DND-41 (cell line): Measurements from ENCODE around the gene MEGF6.

ENCODE experiments used
- ATAC-seq: fragments of 200-7000 bp; cut with Tn5 transposase; 3 replicates; pipeline ENCODE4 v1.9.1; 2021; ENCODE audit warnings: low read depth; ENCODE audit not compliant: insufficient read depth
- DNase-seq: peaks from one replicate; pipeline ENCODE4 v3.0.0-alpha.2; 2020
- H2AFZ ChIP-seq: 2 replicates; pipeline ENCODE4 v1.6.0; 2012; ENCODE audit warnings: low read depth, low read length
- H3K27ac ChIP-seq: 2 replicates; pipeline ENCODE4 v1.5.1; 2012; ENCODE audit warnings: low read length, inconsistent platforms
- H3K27me3 ChIP-seq: fragments of 200-600 bp; sonication (generic); 2 replicates; pipeline ENCODE4 v1.6.0; 2012; ENCODE audit warnings: low read length, mild to moderate bottlenecking, inconsistent platforms; ENCODE audit not compliant: insufficient read depth, poor library complexity
- H3K36me3 ChIP-seq: 2 replicates; pipeline ENCODE4 v1.5.1; 2012; ENCODE audit warnings: low read length, inconsistent platforms; ENCODE audit not compliant: insufficient read depth
- H3K4me1 ChIP-seq: 2 replicates; pipeline ENCODE4 v1.5.1; 2012; ENCODE audit warnings: mild to moderate bottlenecking, low read length; ENCODE audit not compliant: insufficient read depth
- H3K4me2 ChIP-seq: 2 replicates; pipeline ENCODE4 v1.6.0; 2012; ENCODE audit warnings: mild to moderate bottlenecking, moderate library complexity, low read length, inconsistent platforms; ENCODE audit not compliant: insufficient read depth
- H3K4me3 ChIP-seq, 2 experiments: fragments of 200-600 bp in 1 of 2; shearing (Covaris generic) in 1 of 2; 2 replicates each; pipeline ENCODE4 v1.5.1; 2012 to 2016; ENCODE audit warnings: inconsistent platforms in 2 of 2, low read length in 2 of 2, mild to moderate bottlenecking in 2 of 2, low read depth in 1 of 2, moderate library complexity in 1 of 2
- H3K79me2 ChIP-seq: 2 replicates; pipeline ENCODE4 v1.6.0; 2012; ENCODE audit warnings: low read length, inconsistent platforms; ENCODE audit not compliant: insufficient read depth
- H3K9ac ChIP-seq: 2 replicates; pipeline ENCODE4 v1.6.0; 2012; ENCODE audit warnings: low read depth, mild to moderate bottlenecking, inconsistent platforms, low read length, moderate library complexity
- H3K9me3 ChIP-seq: 2 replicates; pipeline ENCODE4 v1.5.1; 2012; ENCODE audit warnings: low read length, moderate library complexity, mild to moderate bottlenecking, inconsistent platforms; ENCODE audit not compliant: insufficient read depth, severe bottlenecking
- H4K20me1 ChIP-seq: 2 replicates; pipeline ENCODE4 v1.6.0; 2012; ENCODE audit warnings: low read length; ENCODE audit not compliant: insufficient read depth
- EZH2 ChIP-seq: IDR thresholded peaks from 3 replicates; pipeline ENCODE4 v1.6.1; 2012; ENCODE audit warnings: borderline replicate concordance, low read depth, mild to moderate bottlenecking, moderate library complexity, low read length, inconsistent platforms; ENCODE audit not compliant: severe bottlenecking
- TF ChIP-seq, protein P1 (sequence below): IDR thresholded peaks from 2 replicates; pipeline ENCODE4 v1.5.1; 2012; ENCODE audit warnings: borderline replicate concordance, low read length, moderate library complexity, mild to moderate bottlenecking; ENCODE audit not compliant: poor library complexity, severe bottlenecking; ENCODE audit errors: extremely low read depth

The MEGF6 gene

DNA sequence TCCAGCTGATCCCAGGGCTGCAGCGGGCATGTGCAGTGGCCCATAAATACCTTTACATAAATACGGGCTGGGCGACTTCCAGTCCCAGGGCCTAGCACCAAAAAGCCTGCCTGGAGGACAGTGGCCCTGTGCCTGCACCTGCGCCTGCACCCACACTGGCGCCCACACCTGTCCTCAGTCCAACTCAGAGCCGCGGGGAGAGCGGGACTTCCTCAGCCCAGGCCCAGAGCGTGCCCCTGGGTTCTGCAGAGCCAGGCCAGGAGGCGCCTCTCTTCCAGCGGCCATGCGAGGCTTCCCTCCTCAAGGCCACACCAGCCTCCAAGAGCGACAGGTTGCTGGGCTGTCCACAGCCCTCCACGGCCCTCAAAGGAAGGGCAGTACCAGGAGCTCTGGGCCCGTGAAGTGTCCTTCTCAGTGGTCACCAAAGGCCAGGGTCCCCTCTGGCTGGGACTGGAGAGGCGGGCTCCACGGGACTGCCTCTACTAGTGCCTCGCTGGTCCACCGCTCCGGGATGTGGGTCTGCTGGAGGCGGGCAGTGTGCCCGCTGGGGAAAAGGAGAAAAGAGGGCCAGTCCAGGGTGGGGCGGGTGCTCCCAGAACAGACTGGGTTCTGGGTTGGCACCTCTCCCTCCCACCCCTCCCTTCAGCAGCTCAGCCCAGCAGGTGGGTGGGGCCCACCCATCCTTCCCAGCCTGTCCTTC lies 121.1 kb downstream of the MEGF6 start:
- Histone ChIP-seq H3K79me2 (no peaks in the 10 kb centered on the region), H3K9me3 (peaks cover 9% of the 10 kb centered on the region), H3K4me1 (peaks cover 3% of the 10 kb centered on the region), H3K27me3 (no peaks in the 10 kb centered on the region), H3K36me3 (no peaks in the 10 kb centered on the region), H3K4me2 (no peak overlapping the region), H3K9ac (no peak overlapping the region), H2AFZ (no peak overlapping the region), H3K27ac (no peak overlapping the region), H4K20me1 (peaks cover 6% of the 10 kb centered on the region; the same call in 1 of the 2 replicates), H3K4me3 (no peak overlapping the region)
- no peak for DNase-seq
- TF ChIP-seq, protein P1, sequence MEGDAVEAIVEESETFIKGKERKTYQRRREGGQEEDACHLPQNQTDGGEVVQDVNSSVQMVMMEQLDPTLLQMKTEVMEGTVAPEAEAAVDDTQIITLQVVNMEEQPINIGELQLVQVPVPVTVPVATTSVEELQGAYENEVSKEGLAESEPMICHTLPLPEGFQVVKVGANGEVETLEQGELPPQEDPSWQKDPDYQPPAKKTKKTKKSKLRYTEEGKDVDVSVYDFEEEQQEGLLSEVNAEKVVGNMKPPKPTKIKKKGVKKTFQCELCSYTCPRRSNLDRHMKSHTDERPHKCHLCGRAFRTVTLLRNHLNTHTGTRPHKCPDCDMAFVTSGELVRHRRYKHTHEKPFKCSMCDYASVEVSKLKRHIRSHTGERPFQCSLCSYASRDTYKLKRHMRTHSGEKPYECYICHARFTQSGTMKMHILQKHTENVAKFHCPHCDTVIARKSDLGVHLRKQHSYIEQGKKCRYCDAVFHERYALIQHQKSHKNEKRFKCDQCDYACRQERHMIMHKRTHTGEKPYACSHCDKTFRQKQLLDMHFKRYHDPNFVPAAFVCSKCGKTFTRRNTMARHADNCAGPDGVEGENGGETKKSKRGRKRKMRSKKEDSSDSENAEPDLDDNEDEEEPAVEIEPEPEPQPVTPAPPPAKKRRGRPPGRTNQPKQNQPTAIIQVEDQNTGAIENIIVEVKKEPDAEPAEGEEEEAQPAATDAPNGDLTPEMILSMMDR: no peak
- no peak for TF ChIP-seq EZH2
- ATAC-seq: no peak

DNA sequence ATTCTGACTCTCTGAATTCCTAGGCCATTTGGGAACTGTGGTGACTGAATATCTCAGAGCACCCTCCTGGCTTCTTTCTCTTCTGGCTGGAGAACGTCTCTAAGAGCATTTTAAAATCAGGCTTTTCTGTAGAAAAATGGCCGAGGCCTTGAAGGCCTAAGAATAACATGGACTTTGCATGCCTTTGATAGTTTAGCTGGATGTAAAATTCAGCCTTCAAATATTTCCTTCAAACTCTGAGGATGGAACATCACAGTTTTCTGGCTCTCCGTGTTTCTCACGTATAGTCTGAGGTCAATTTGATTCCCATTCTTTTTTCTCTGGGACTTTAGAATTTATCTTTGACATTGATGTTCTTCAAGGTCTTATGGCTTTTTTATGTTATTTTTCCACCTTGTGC lies 122.9 kb downstream of the MEGF6 start:
- H3K4me3 ChIP-seq: no peak overlapping the region
- H3K9ac ChIP-seq: no peak overlapping the region
- no peak for ATAC-seq
- no peak overlapping the region for H2AFZ ChIP-seq
- peaks cover 9% of the 10 kb centered on the region for H3K9me3 ChIP-seq
- no peak for DNase-seq
- H3K27me3 ChIP-seq: no peaks in the 10 kb centered on the region
- H3K27ac ChIP-seq: no peak overlapping the region
- no peaks in the 10 kb centered on the region for H3K79me2 ChIP-seq
- H3K4me2 ChIP-seq: no peak overlapping the region
- H4K20me1 ChIP-seq: peaks cover 6% of the 10 kb centered on the region
- no peak for TF ChIP-seq EZH2
- no peaks in the 10 kb centered on the region for H3K36me3 ChIP-seq
- H3K4me1 ChIP-seq: peaks cover 3% of the 10 kb centered on the region

DNA sequence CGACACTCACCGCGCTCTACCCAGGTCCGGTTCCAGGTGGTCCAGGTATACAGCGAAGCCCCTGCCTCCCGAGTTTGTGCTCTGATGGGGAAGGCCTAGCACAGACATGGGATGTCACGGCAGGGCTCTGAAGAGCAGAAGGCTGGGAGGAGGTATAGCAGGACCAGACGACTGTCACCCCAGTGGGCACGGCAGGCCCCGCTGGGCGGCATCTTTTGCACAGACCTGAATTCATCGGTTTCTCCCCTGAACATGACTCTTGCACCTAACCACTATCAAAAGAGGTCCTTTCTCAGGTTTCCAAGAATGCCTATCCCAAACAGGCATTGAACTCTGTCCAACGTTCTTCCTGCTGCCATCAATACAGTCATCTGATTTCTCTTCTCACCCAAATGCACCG lies 126.3 kb downstream of the MEGF6 start:
- no peak for ATAC-seq
- no peak overlapping the region for H3K4me3 ChIP-seq
- no peak overlapping the region for H3K4me2 ChIP-seq
- H3K9me3 ChIP-seq: peaks cover 9% of the 10 kb centered on the region
- no peak for TF ChIP-seq EZH2
- TF ChIP-seq, protein P1: no peak
- no peaks in the 10 kb centered on the region for H3K27me3 ChIP-seq
- DNase-seq: no peak
- H3K4me1 ChIP-seq: no peaks in the 10 kb centered on the region
- H3K79me2 ChIP-seq: no peaks in the 10 kb centered on the region
- H3K36me3 ChIP-seq: no peaks in the 10 kb centered on the region
- peaks cover 4% of the 10 kb centered on the region for H4K20me1 ChIP-seq
- H3K27ac ChIP-seq: no peak overlapping the region
- no peak overlapping the region for H2AFZ ChIP-seq
- no peak overlapping the region for H3K9ac ChIP-seq

DNA sequence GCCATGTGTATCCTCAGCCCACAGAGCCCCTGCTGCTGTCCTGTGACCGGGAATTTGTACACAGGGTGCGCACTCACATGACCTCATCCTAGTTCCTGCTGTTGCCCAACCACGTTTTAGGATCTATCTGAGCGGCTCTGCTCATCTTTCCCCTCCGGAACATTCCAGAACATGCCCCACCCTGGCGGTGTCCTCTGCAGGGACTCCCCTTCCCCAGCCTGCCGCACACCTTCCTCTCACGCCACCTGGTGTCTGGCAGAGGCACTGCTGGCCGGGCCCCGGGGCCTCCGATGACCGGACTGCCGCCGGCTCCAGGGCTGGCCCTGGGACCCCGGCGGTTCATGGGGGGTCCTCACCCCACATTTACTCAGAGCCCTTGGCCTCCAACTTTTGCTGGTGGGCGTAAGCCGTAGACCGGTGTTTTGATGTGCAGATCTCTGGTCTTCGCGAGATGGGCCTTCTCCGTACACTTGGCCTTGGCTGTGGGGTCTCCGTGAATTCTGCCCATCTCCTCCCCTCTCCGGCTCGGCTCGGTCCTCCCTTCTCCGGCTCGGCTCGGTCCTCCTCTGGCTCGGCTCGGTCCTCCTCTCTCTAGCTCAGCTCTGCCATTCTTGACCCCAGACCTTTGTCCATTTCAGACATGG lies 127.4 kb downstream of the MEGF6 start:
- Histone ChIP-seq H3K27ac (no peak overlapping the region), H4K20me1 (peaks cover 9% of the 10 kb centered on the region), H3K79me2 (no peaks in the 10 kb centered on the region), H3K4me1 (no peaks in the 10 kb centered on the region), H3K4me2 (no peak overlapping the region), H3K9me3 (peaks cover 8% of the 10 kb centered on the region), H3K27me3 (no peaks in the 10 kb centered on the region), H3K4me3 (no peak overlapping the region), H3K36me3 (no peaks in the 10 kb centered on the region), H2AFZ (no peak overlapping the region), H3K9ac (no peak overlapping the region)
- ATAC-seq: peak; percentile 40; the same call in 1 of the 3 replicates
- TF ChIP-seq EZH2: no peak
- TF ChIP-seq, protein P1: peak; percentile 78
- peak; percentile 40 for DNase-seq
